Measurements from ENCODE around the gene FAM89B. TPM values are rescaled to one million over a fixed set of nuclear protein-coding genes. Genes with fewer than 3 reads are reported as not detected.

FAM89B gene
- polyA plus RNA-seq, 2 donors, result 27.9 to 36.5 TPM

- Histone ChIP-seq H3K36me3 (ENCODE audit: control insufficient read depth in 2 of 2, insufficient read depth in 2 of 2, low read length in 1 of 2) (peaks cover 0 to 8% of the 10 kb centered on the region in 2 donors), H3K4me1 (ENCODE audit: control insufficient read depth in 2 of 2, insufficient read depth in 2 of 2, low read length in 1 of 2) (peaks cover 0 to 45% of the 10 kb centered on the region in 2 donors)
- WGBS, 2 donors, result 15 to 20% methylated on average over 22 of the region's 22 CpGs
These were observed 1.2 kb downstream of the FAM89B start for GRCh38 chr11:65573391-65574079.

DNA sequence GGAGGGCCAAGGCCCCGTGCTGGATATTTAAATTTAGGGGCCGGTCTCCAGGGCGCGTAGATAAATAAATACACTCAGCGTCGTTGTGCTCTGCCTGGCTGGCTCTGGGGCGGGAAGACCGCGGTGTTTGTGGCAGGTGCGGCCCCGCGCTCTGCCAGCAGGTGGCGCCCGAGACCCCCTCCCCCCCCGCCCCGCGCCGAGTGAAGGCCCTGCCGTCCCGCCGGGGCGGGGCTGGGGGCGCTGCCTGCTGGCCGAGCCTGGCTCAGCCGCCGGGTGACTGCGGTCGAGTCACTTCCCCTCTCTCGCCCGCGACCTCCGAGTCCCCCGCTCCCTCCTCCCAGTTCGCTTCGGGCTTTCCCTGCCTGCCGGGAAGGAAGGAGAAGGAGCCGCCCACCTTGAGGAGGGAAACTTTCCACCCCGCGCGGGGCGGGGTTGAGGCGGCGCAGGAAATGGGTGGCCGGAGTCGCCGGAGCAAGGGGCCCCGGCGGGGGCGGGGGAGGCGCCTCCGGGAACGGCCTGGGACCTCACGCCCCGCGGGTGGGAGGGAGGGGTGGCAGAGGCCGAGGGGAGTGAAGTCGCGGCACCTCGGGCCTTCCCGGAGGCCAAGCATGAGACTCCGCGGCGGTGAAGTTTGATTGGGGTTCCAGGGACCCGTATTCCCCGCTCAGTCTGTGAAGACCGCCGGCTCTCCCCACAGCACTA, 1.9 kb downstream of the FAM89B start:
- peak overlapping the region; percentile 69 to 71 for H3K4me3 ChIP-seq (ENCODE audit: low read depth in 1 of 2, low read length in 2 of 2)
- WGBS, 2 donors, result 1% methylated on average over 50 to 67 of the region's 67 CpGs
- peak overlapping the region; percentile 94 to 97 for H3K27ac ChIP-seq (ENCODE audit: low read depth in 2 of 2, low read length in 1 of 2)
- no peaks in the 10 kb centered on the region for H3K27me3 ChIP-seq (ENCODE audit: control insufficient read depth in 1 of 2, insufficient read depth in 2 of 2, low read length in 2 of 2)
- H3K9me3 ChIP-seq (ENCODE audit: control insufficient read depth in 2 of 2, insufficient read depth in 1 of 2, low read depth in 1 of 2, low read length in 1 of 2), result no peaks in the 10 kb centered on the region
- H3K36me3 ChIP-seq (ENCODE audit: control insufficient read depth in 2 of 2, insufficient read depth in 2 of 2, low read length in 1 of 2), result peaks cover 0 to 10% of the 10 kb centered on the region in 2 donors
- peaks cover 0 to 40% of the 10 kb centered on the region in 2 donors for H3K4me1 ChIP-seq (ENCODE audit: control insufficient read depth in 2 of 2, insufficient read depth in 2 of 2, low read length in 1 of 2)

More at GRCh38 chr11:65573391-65574079, 1.2 kb downstream of the FAM89B start:
- Histone ChIP-seq H3K4me3 (ENCODE audit: low read depth in 1 of 2, low read length in 2 of 2) (peak overlapping the region; percentile 69 to 71), H3K9me3 (ENCODE audit: control insufficient read depth in 2 of 2, insufficient read depth in 1 of 2, low read depth in 1 of 2, low read length in 1 of 2) (no peaks in the 10 kb centered on the region), H3K27me3 (ENCODE audit: control insufficient read depth in 1 of 2, insufficient read depth in 2 of 2, low read length in 2 of 2) (no peaks in the 10 kb centered on the region), H3K27ac (ENCODE audit: low read depth in 2 of 2, low read length in 1 of 2) (peak overlapping the region; percentile 94 to 97)

DNA sequence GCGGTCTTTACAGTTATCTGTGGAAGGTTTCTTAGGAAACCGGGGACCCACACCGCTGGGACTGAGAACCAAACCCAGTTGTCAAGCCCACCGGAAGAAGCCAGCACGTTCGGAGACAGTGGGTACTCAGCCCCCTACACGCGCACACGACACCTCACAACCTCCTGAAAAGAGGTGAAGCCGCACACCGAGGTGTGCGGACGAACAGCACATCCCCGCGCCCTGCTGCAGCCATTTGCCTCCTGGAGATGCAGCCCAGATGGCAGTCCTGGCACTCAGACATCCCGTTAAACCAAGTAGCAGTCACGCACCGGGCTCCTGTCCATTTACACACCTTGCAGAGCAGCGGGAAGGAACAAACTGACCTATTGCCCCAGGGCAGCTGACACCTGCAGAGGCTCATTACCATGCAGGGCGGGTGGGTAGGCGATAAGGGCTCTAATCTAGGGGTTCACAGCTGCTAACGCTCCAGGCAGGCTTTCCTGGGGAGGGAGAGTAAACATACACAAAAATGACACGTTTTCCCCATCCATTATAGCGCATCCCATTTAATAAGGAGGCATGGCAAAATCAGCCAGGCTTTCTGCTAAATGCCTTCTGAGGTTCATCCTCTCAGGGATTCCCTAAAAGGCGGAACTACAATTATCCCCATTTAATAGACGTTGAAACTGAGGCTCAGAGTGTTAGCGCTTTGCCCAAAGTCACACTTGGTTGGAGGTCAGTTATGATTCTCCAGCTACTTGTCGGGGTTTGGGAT, 2.7 kb downstream of the FAM89B start:
- 10% methylated on average over 28 of the region's 28 CpGs for WGBS, 2 donors
- Histone ChIP-seq H3K36me3 (ENCODE audit: control insufficient read depth in 2 of 2, insufficient read depth in 2 of 2, low read length in 1 of 2) (peaks cover 3 to 16% of the 10 kb centered on the region in 2 donors), H3K4me1 (ENCODE audit: control insufficient read depth in 2 of 2, insufficient read depth in 2 of 2, low read length in 1 of 2) (peaks cover under 1 to 39% of the 10 kb centered on the region in 2 donors), H3K27ac (ENCODE audit: low read depth in 2 of 2, low read length in 1 of 2) (peak overlapping the region; percentile 94 to 97), H3K27me3 (ENCODE audit: control insufficient read depth in 1 of 2, insufficient read depth in 2 of 2, low read length in 2 of 2) (no peaks in the 10 kb centered on the region), H3K4me3 (ENCODE audit: low read depth in 1 of 2, low read length in 2 of 2) (peak overlapping the region; percentile 58 to 71), H3K9me3 (ENCODE audit: control insufficient read depth in 2 of 2, insufficient read depth in 1 of 2, low read depth in 1 of 2, low read length in 1 of 2) (no peaks in the 10 kb centered on the region)

- H3K4me1 ChIP-seq (ENCODE audit: control insufficient read depth in 2 of 2, insufficient read depth in 2 of 2, low read length in 1 of 2), result peaks cover 2 to 39% of the 10 kb centered on the region in 2 donors
- peaks cover 6 to 23% of the 10 kb centered on the region in 2 donors for H3K36me3 ChIP-seq (ENCODE audit: control insufficient read depth in 2 of 2, insufficient read depth in 2 of 2, low read length in 1 of 2)
- no peaks in the 10 kb centered on the region for H3K27me3 ChIP-seq (ENCODE audit: control insufficient read depth in 1 of 2, insufficient read depth in 2 of 2, low read length in 2 of 2)
- no peaks in the 10 kb centered on the region for H3K9me3 ChIP-seq (ENCODE audit: control insufficient read depth in 2 of 2, insufficient read depth in 1 of 2, low read depth in 1 of 2, low read length in 1 of 2)
- H3K27ac ChIP-seq (ENCODE audit: low read depth in 2 of 2, low read length in 1 of 2), result peak within 1 kb of the TSS; percentile 97 to 98
- H3K4me3 ChIP-seq (ENCODE audit: low read depth in 1 of 2, low read length in 2 of 2), result peak within 1 kb of the TSS; percentile 71 to 74
- 1 to 3% methylated on average over 26 to 69 of the region's 69 CpGs for WGBS, 2 donors
These were observed 3.4 kb downstream of the FAM89B start, which contains the start of gene EHBP1L1 for GRCh38 chr11:65575568-65576231. EHBP1L1 (plus strand) TSS chr11:65576053; CDS start chr11:65576303, 250 bp downstream.

- H3K4me3 ChIP-seq (ENCODE audit: low read depth in 1 of 2, low read length in 2 of 2), result peak overlapping the region; percentile 71 to 74
- WGBS, 2 donors, result 2 to 9% methylated on average over 26 of the region's 26 CpGs
- no peaks in the 10 kb centered on the region for H3K9me3 ChIP-seq (ENCODE audit: control insufficient read depth in 2 of 2, insufficient read depth in 1 of 2, low read depth in 1 of 2, low read length in 1 of 2)
- H3K27ac ChIP-seq (ENCODE audit: low read depth in 2 of 2, low read length in 1 of 2), result peak overlapping the region; percentile 97 to 98
- no peaks in the 10 kb centered on the region for H3K27me3 ChIP-seq (ENCODE audit: control insufficient read depth in 1 of 2, insufficient read depth in 2 of 2, low read length in 2 of 2)
- H3K4me1 ChIP-seq (ENCODE audit: control insufficient read depth in 2 of 2, insufficient read depth in 2 of 2, low read length in 1 of 2), result peaks cover 2 to 35% of the 10 kb centered on the region in 2 donors
- H3K36me3 ChIP-seq (ENCODE audit: control insufficient read depth in 2 of 2, insufficient read depth in 2 of 2, low read length in 1 of 2), result peaks cover 7 to 29% of the 10 kb centered on the region in 2 donors
These were observed 4.0 kb downstream of the FAM89B start for GRCh38 chr11:65576232-65576866.

- H3K27me3 ChIP-seq (ENCODE audit: control insufficient read depth in 1 of 2, insufficient read depth in 2 of 2, low read length in 2 of 2), result no peaks in the 10 kb centered on the region
- 12 to 27% methylated on average over 17 to 18 of the region's 18 CpGs for whole genome bisulfite sequencing, 2 donors
- H3K9me3 ChIP-seq (ENCODE audit: control insufficient read depth in 2 of 2, insufficient read depth in 1 of 2, low read depth in 1 of 2, low read length in 1 of 2), result no peaks in the 10 kb centered on the region
- H3K36me3 ChIP-seq (ENCODE audit: control insufficient read depth in 2 of 2, insufficient read depth in 2 of 2, low read length in 1 of 2), result peaks cover 11 to 34% of the 10 kb centered on the region in 2 donors
- H3K4me1 ChIP-seq (ENCODE audit: control insufficient read depth in 2 of 2, insufficient read depth in 2 of 2, low read length in 1 of 2), result peaks cover 2 to 27% of the 10 kb centered on the region in 2 donors
- peak overlapping the region; percentile 97 to 98 for H3K27ac ChIP-seq (ENCODE audit: low read depth in 2 of 2, low read length in 1 of 2)
- peak overlapping the region; percentile 71 to 74 for H3K4me3 ChIP-seq (ENCODE audit: low read depth in 1 of 2, low read length in 2 of 2)
These were observed 4.8 kb downstream of the FAM89B start for GRCh38 chr11:65576867-65577755.

DNA sequence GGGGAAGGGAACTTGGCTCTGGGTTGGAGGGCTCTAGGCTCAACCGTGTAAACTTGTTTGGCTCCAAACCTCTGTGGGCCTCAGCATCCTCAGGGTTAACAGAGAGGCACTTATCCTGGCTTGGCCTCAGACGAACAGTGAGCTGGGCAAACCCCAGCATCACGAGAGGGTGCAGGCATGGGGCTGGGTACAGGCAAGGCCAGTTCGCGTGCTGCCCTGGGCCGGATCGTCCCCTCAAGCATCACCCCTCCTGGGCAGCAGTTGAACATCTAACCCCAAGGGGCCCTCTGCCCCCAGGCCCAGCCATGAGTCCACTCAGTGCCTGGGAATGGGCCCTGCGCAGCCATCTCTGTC, 5.4 kb downstream of the FAM89B start:
- Histone ChIP-seq H3K4me1 (ENCODE audit: control insufficient read depth in 2 of 2, insufficient read depth in 2 of 2, low read length in 1 of 2) (peaks cover 2 to 27% of the 10 kb centered on the region in 2 donors), H3K4me3 (ENCODE audit: low read depth in 1 of 2, low read length in 2 of 2) (peak overlapping the region; percentile 71 to 74), H3K27ac (ENCODE audit: low read depth in 2 of 2, low read length in 1 of 2) (peak overlapping the region; percentile 97 to 98), H3K36me3 (ENCODE audit: control insufficient read depth in 2 of 2, insufficient read depth in 2 of 2, low read length in 1 of 2) (peaks cover 11 to 37% of the 10 kb centered on the region in 2 donors), H3K27me3 (ENCODE audit: control insufficient read depth in 1 of 2, insufficient read depth in 2 of 2, low read length in 2 of 2) (no peaks in the 10 kb centered on the region), H3K9me3 (ENCODE audit: control insufficient read depth in 2 of 2, insufficient read depth in 1 of 2, low read depth in 1 of 2, low read length in 1 of 2) (no peaks in the 10 kb centered on the region)
- 37 to 51% methylated on average over 8 of the region's 8 CpGs for WGBS, 2 donors

DNA sequence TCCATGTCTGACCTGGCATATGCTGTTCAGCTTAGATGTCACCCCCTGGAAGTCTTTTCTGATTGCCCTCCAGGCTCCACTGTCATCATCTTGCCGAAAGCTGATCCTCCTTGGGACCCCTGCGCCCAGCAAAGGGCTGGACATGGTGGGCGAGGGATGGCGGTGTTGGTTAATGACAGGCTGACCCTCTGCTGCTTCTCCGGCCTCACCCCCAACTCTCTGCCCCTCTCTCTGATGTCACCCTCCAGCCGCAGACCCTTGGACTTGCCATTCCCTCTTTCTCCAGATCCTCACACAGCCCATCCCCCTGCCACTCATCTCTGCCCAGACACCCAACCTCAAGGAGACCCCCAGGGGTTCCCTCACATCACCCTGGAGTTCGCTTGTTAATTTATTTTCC, 5.8 kb downstream of the FAM89B start:
- Histone ChIP-seq H3K27me3 (ENCODE audit: control insufficient read depth in 1 of 2, insufficient read depth in 2 of 2, low read length in 2 of 2) (no peaks in the 10 kb centered on the region), H3K4me1 (ENCODE audit: control insufficient read depth in 2 of 2, insufficient read depth in 2 of 2, low read length in 1 of 2) (peaks cover 2 to 27% of the 10 kb centered on the region in 2 donors), H3K9me3 (ENCODE audit: control insufficient read depth in 2 of 2, insufficient read depth in 1 of 2, low read depth in 1 of 2, low read length in 1 of 2) (no peaks in the 10 kb centered on the region), H3K36me3 (ENCODE audit: control insufficient read depth in 2 of 2, insufficient read depth in 2 of 2, low read length in 1 of 2) (peaks cover 11 to 37% of the 10 kb centered on the region in 2 donors), H3K4me3 (ENCODE audit: low read depth in 1 of 2, low read length in 2 of 2) (peak overlapping the region; percentile 71 to 74), H3K27ac (ENCODE audit: low read depth in 2 of 2, low read length in 1 of 2) (peak overlapping the region in 1 of 2 donors; percentile 98)
- 82 to 94% methylated on average over 7 of the region's 7 CpGs for WGBS, 2 donors
